H9 (cell line): ENCODE results near the gene MBOAT2. TPM values are rescaled to one million over a fixed set of nuclear protein-coding genes. Genes with fewer than 3 reads are reported as not detected.

Source experiments
- DNase-seq: peaks from one replicate; pipeline ENCODE4 v3.0.0-alpha.2; 2017
- H2AFZ ChIP-seq: one replicate; pipeline ENCODE4 v1.6.1; 2013; ENCODE audit warnings: mild to moderate bottlenecking, low read length, control low read depth, moderate library complexity
- H2AK5ac ChIP-seq: 2 replicates; pipeline ENCODE4 v1.6.1; 2013; ENCODE audit warnings: low read length, control low read depth, mixed read lengths; ENCODE audit not compliant: insufficient read length
- H2BK120ac ChIP-seq: one replicate; pipeline ENCODE4 v1.6.1; 2013; ENCODE audit warnings: low read depth, mild to moderate bottlenecking, low read length, control low read depth, inconsistent platforms; ENCODE audit not compliant: poor library complexity, severe bottlenecking
- H2BK12ac ChIP-seq: 2 replicates; pipeline ENCODE4 v1.6.1; 2013; ENCODE audit warnings: low read length, control low read depth, mixed read lengths, low read depth; ENCODE audit not compliant: insufficient read length
- H2BK15ac ChIP-seq: 2 replicates; pipeline ENCODE4 v1.6.1; 2013; ENCODE audit warnings: low read depth, low read length, control low read depth
- H2BK20ac ChIP-seq: one replicate; pipeline ENCODE4 v1.6.1; 2013; ENCODE audit warnings: low read depth, mild to moderate bottlenecking, low read length, control low read depth, inconsistent platforms; ENCODE audit not compliant: poor library complexity, severe bottlenecking
- H2BK5ac ChIP-seq: 2 replicates; pipeline ENCODE4 v1.6.1; 2013; ENCODE audit warnings: low read length, control low read depth, mixed read lengths; ENCODE audit not compliant: insufficient read length
- H3K14ac ChIP-seq: 2 replicates; pipeline ENCODE4 v1.6.1; 2013; ENCODE audit warnings: low read length, control low read depth; ENCODE audit not compliant: insufficient read depth
- H3K18ac ChIP-seq: 2 replicates; pipeline ENCODE4 v1.6.1; 2013; ENCODE audit warnings: low read depth, mild to moderate bottlenecking, mixed read lengths, low read length, control low read depth; ENCODE audit not compliant: insufficient read length
- H3K23ac ChIP-seq: 2 replicates; pipeline ENCODE4 v1.6.1; 2013; ENCODE audit warnings: low read length, control low read depth, mixed read lengths, low read depth; ENCODE audit not compliant: insufficient read length
- H3K23me2 ChIP-seq: 2 replicates; pipeline ENCODE4 v1.6.1; 2013; ENCODE audit warnings: low read depth, mild to moderate bottlenecking, mixed read lengths, low read length, control low read depth; ENCODE audit not compliant: insufficient read length, poor library complexity, severe bottlenecking
- H3K27ac ChIP-seq: 2 replicates; pipeline ENCODE4 v1.5.1; 2013; ENCODE audit warnings: low read length, control low read depth, mixed read lengths, low read depth; ENCODE audit not compliant: insufficient read length
- H3K27me3 ChIP-seq: 2 replicates; pipeline ENCODE4 v1.6.1; 2013; ENCODE audit warnings: low read length, control low read depth, inconsistent platforms; ENCODE audit not compliant: insufficient read depth
- H3K4ac ChIP-seq: 2 replicates; pipeline ENCODE4 v1.6.1; 2013; ENCODE audit warnings: low read depth, mild to moderate bottlenecking, control low read depth, inconsistent platforms, low read length, moderate library complexity
- H3K4me1 ChIP-seq: 2 replicates; pipeline ENCODE4 v1.6.1; 2013; ENCODE audit warnings: low read length, control low read depth, inconsistent platforms; ENCODE audit not compliant: insufficient read depth
- H3K4me2 ChIP-seq: 2 replicates; pipeline ENCODE4 v1.6.1; 2013; ENCODE audit warnings: low read length, control low read depth, mixed read lengths; ENCODE audit not compliant: insufficient read length, insufficient read depth
- H3K56ac ChIP-seq: 2 replicates; pipeline ENCODE4 v1.6.1; 2013; ENCODE audit warnings: low read depth, mild to moderate bottlenecking, mixed read lengths, low read length, control low read depth; ENCODE audit not compliant: insufficient read length
- H3K79me1 ChIP-seq: 2 replicates; pipeline ENCODE4 v1.6.1; 2013; ENCODE audit warnings: low read depth, mild to moderate bottlenecking, moderate library complexity, low read length, control low read depth, inconsistent platforms; ENCODE audit not compliant: insufficient read depth, poor library complexity, severe bottlenecking
- H3K79me2 ChIP-seq: 2 replicates; pipeline ENCODE4 v1.6.1; 2013; ENCODE audit warnings: low read length, control low read depth, inconsistent platforms; ENCODE audit not compliant: insufficient read depth
- H3K9ac ChIP-seq: 2 replicates; pipeline ENCODE4 v1.6.1; 2013; ENCODE audit warnings: low read length, control low read depth, mixed read lengths; ENCODE audit not compliant: insufficient read length; ENCODE audit errors: extremely low read depth
- H3K9me3 ChIP-seq: one replicate; pipeline ENCODE4 v1.6.1; 2013; ENCODE audit warnings: low read depth, low read length, inconsistent platforms; ENCODE audit not compliant: control insufficient read depth
- H3T11ph ChIP-seq: one replicate; pipeline ENCODE4 v1.6.1; 2013; ENCODE audit warnings: mild to moderate bottlenecking, low read length, control low read depth, inconsistent platforms
- H4K20me1 ChIP-seq: one replicate; pipeline ENCODE4 v1.6.1; 2013; ENCODE audit not compliant: control insufficient read depth, insufficient read length, insufficient read depth
- H4K5ac ChIP-seq: 2 replicates; pipeline ENCODE4 v1.6.1; 2013; ENCODE audit warnings: low read depth, mild to moderate bottlenecking, mixed read lengths, low read length, control low read depth; ENCODE audit not compliant: insufficient read length
- H4K8ac ChIP-seq: replicated peaks from 2 replicates; pipeline ENCODE4 v1.6.1; 2013; ENCODE audit warnings: low read length, control low read depth, mixed read lengths, low read depth; ENCODE audit not compliant: insufficient read length
- H4K91ac ChIP-seq: 2 replicates; pipeline ENCODE4 v1.6.1; 2013; ENCODE audit warnings: low read depth, mild to moderate bottlenecking, moderate library complexity, mixed read lengths, low read length, control low read depth; ENCODE audit not compliant: insufficient read length
- H3K27ac Mint-ChIP-seq, 3 experiments: 2 replicates in 2 of 3; 3 replicates in 1 of 3; pipeline ENCODE4 v1.8.0; 2020 to 2021; ENCODE audit warnings: mixed read lengths in 3 of 3, mild to moderate bottlenecking in 1 of 3, moderate library complexity in 1 of 3
- H3K27me3 Mint-ChIP-seq: 2 replicates; pipeline ENCODE4 v1.8.0; 2021; ENCODE audit warnings: low read depth, mild to moderate bottlenecking, moderate library complexity, mixed read lengths
- H3K36me3 Mint-ChIP-seq, 3 experiments: 2 replicates in 2 of 3; 3 replicates in 1 of 3; pipeline ENCODE4 v1.8.0; 2020 to 2021; ENCODE audit warnings: low read depth in 3 of 3, mixed read lengths in 3 of 3; ENCODE audit not compliant: insufficient read depth in 1 of 3
- H3K4me1 Mint-ChIP-seq, 2 experiments: 2 replicates each; pipeline ENCODE4 v1.8.0; 2020; ENCODE audit warnings: mixed read lengths in 2 of 2
- H3K4me3 Mint-ChIP-seq, 2 experiments: 2 replicates in 1 of 2; 3 replicates in 1 of 2; pipeline ENCODE4 v1.8.0; 2020 to 2021; ENCODE audit warnings: mild to moderate bottlenecking in 2 of 2, mixed read lengths in 2 of 2, moderate library complexity in 1 of 2
- H3K9me3 Mint-ChIP-seq, 2 experiments: 2 replicates in 1 of 2; 3 replicates in 1 of 2; pipeline ENCODE4 v1.8.0; 2020; ENCODE audit warnings: mild to moderate bottlenecking in 2 of 2, mixed read lengths in 2 of 2, moderate library complexity in 1 of 2
- CTCF ChIP-seq: fragments of 200-600 bp; sonication (generic); conservative IDR thresholded peaks from 3 replicates; pipeline ENCODE4 v1.8.0; 2021; ENCODE audit warnings: antibody characterized with exemption, mild to moderate bottlenecking
- total RNA-seq: library from RNA; stranded (reverse); gene quantifications from 2 replicates; pipeline ENCODE4 v1.2.1, GENCODE V29; 2021

MBOAT2 gene
- total RNA-seq, 1 experiment from 2014 or later: 20.2 TPM

- H3K9me3 Mint-ChIP-seq: no peaks in the 10 kb centered on the region; a peak in 1 of 5 replicates
- no peak overlapping the region for H3K4me2 ChIP-seq
- H2AFZ ChIP-seq: no peak overlapping the region
- H2BK120ac ChIP-seq: no peak overlapping the region
- no peak overlapping the region for H3K18ac ChIP-seq
- H2AK5ac ChIP-seq: no peak overlapping the region
- H3K79me2 ChIP-seq: no peaks in the 10 kb centered on the region
- no peak for DNase-seq
- no peaks in the 10 kb centered on the region for H3K23me2 ChIP-seq
- no peaks in the 10 kb centered on the region for H3K4me1 ChIP-seq
- H2BK20ac ChIP-seq: no peak overlapping the region
- no peaks in the 10 kb centered on the region for H3K9me3 ChIP-seq
- no peak overlapping the region for H3K23ac ChIP-seq
- no peaks in the 10 kb centered on the region for H3K4me1 Mint-ChIP-seq
- no peaks in the 10 kb centered on the region; the same call in none of the 2 replicates for H3K27me3 Mint-ChIP-seq
- H3K79me1 ChIP-seq: no peaks in the 10 kb centered on the region
- no peak overlapping the region for H3K27ac ChIP-seq
- TF ChIP-seq CTCF: no peak
- H3K56ac ChIP-seq: no peak overlapping the region
- no peak overlapping the region for H2BK12ac ChIP-seq
- no peak overlapping the region for H2BK5ac ChIP-seq
- no peak overlapping the region for H3K4ac ChIP-seq
- H4K20me1 ChIP-seq: no peaks in the 10 kb centered on the region
- H2BK15ac ChIP-seq: no peak overlapping the region
- H3K27me3 ChIP-seq: no peaks in the 10 kb centered on the region
- H4K8ac ChIP-seq: no peak overlapping the region
- H3T11ph ChIP-seq: no peak overlapping the region
- H3K14ac ChIP-seq: no peak overlapping the region
- no peaks in the 10 kb centered on the region for H3K36me3 Mint-ChIP-seq
- H3K4me3 Mint-ChIP-seq: no peak overlapping the region
- H4K91ac ChIP-seq: no peak overlapping the region
- H3K27ac Mint-ChIP-seq: no peak overlapping the region
- no peak overlapping the region for H3K9ac ChIP-seq
- H4K5ac ChIP-seq: no peak overlapping the region
These were observed 21.1 kb upstream of the MBOAT2 start for GRCh38 chr2:9024575-9024974.
